ENCODE results near the gene CRACR2B.

DNA sequence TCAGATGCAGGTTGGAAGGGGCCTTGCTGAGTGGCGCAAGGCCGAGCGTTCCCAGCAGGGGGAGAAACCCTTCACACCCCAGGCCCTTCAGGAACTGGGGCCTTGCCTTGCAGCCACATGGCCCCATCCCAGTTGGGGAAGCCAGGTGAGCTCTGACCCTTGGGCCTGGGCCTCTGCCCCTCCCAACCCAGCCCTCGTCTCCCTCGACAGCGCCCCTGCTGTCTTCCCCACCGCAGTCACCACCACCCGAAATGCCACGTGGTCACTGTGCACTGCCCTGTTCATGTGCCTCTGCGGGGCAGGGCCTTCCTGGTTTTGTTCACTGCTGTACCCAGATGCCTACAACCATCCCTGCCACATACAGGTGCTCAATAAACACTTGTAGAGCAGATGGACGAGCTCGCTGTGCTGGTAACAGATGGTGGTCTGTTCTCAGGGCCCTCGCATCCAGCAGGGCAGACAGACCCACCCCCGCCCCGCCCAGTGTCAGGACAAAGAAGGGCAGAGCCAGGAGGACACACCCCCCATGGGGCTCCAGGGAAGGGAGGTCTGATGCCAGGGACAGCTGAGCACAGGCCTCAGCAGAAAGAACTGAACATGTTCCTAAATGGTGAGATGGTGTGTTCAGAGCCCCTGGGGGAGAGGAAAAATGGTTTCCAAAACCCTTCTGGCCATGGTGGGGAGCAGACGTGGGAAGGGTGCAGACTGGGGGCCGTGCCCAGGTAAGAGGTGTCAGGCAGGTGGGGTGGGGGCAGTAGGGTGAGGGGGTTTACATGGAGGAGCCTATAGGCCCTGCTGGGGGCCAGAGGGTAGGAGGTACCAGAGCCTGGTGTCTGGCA lies 10.9 kb downstream of the CRACR2B start:
- TF ChIP-seq, protein P1, sequence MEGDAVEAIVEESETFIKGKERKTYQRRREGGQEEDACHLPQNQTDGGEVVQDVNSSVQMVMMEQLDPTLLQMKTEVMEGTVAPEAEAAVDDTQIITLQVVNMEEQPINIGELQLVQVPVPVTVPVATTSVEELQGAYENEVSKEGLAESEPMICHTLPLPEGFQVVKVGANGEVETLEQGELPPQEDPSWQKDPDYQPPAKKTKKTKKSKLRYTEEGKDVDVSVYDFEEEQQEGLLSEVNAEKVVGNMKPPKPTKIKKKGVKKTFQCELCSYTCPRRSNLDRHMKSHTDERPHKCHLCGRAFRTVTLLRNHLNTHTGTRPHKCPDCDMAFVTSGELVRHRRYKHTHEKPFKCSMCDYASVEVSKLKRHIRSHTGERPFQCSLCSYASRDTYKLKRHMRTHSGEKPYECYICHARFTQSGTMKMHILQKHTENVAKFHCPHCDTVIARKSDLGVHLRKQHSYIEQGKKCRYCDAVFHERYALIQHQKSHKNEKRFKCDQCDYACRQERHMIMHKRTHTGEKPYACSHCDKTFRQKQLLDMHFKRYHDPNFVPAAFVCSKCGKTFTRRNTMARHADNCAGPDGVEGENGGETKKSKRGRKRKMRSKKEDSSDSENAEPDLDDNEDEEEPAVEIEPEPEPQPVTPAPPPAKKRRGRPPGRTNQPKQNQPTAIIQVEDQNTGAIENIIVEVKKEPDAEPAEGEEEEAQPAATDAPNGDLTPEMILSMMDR (IDR thresholded peaks at IDR 0.05), result peak in 5 of 12 donors; percentile 8 to 33 (median 14)
- TF ChIP-seq POLR2A (IDR thresholded peaks at IDR 0.05), result no peak

Data from heart left ventricle (tissue), 13 donors.